NCI-H1436 (cell line): ENCODE measurements around the gene STXBP6.
"Not testable (repeated sequence)": the region's sequence is repeated elsewhere in the genome, so short reads cannot be mapped to it uniquely, and the experiment has no call there.

Experiments used
- DNase-seq: peaks from one replicate; lab custom pipeline; 2025; lab: John Stamatoyannopoulos, UW

STXBP6 gene

DNA sequence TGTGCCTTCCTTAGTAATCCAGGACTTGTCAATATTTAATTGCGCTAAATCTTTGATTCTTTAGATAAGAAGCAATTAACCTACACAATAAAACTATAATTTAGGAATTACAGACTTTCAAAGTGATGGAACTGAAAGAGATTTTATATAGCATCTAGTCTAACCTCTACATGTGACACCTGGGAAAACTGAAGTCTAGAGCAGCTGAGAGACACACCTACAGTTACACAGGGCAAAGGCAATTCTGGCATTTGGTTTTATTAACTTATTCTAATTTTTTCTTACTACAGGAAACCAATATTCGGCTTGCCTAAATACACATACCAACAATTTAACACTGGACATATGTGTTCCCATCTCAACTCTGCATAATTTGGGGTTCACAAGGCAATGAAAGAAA lies 196.5 kb downstream of the STXBP6 start:
- DNase-seq, result no peak

- no peak for DNase-seq
These were observed 197.5 kb downstream of the STXBP6 start for GRCh38 chr14:24852312-24853060.

- DNase-seq, result no peak
These were observed 198.1 kb downstream of the STXBP6 start for GRCh38 chr14:24851837-24852236.

GRCh38 chr14:24851406-24851805 lies 198.5 kb downstream of the STXBP6 start:
- DNase-seq, result no peak

- no peak for DNase-seq
These were observed 199.9 kb downstream of the STXBP6 start for GRCh38 chr14:24850072-24850471.

DNA sequence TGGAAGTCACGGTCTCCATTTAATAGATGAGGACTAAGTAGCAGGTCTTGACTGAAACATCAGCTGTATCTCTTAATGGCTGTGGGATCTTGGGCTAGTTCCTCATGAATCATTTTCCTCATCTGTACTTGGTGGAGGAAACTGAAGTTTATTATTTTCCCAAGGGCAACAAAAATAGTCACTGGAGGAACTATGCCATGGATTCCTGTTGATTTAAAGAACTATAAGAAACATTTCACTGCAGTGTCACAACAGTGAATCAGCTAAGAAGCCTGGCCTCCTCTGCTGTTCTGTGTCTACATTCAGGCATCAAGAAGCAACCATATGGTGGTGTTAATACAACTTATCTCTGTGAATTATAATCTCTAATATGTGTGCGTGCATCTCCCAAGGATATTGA lies 200.5 kb downstream of the STXBP6 start:
- no peak for DNase-seq

DNA sequence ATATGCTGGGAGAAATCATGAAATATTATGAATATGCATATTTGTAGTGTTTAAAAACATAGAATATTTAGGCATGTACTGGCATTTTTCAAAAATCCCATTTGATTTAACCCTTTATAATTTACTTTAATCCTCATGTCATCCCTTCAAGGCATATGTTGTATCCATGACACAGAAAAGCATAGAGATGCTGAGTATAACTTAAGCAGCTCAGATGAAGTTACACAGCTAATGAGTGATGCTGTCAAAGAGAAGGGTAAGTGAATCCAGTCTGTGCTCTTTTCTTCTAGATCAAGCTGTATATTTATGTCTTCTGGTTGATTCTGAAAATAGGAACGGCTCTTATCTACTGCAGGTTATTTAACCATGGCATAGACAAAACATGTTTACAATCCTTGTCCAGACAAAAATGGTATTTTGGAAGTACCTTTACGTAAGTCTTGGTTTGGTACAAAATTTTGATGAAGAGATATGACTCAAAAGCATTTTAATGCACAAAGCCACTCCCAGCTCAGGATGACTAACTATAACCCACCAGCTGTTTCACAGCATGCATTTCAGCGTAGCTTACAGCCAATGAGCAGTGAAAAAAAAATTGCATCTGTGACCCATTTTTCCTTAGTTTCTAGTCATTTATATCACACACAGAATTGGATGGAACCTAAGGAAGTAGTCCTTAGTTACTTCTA lies 201.7 kb downstream of the STXBP6 start:
- no peak for DNase-seq

DNA sequence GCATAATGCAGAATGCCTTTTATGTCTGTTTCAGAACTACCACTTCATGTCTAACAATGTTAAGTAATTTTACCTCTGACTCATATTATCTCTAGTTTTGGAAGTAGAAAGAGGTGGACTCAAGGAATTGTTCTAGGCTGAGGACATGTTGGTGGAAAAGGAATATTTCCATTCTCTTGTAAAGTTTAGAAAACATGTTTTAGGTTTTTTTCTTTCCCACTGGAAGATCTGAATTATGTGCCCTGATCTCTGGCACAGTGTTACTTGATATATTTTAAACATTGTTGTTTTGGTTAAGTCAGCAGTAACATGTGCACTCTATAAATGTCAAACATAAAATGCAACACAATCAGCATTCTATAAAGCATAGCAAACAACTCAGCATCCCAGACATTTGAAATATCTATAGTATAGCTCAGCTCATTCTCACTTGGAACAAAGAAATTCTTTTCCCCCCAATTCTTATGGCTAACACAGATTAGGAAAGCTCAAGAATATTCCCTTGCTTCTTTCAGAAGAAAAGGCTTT lies 202.3 kb downstream of the STXBP6 start:
- no peak for DNase-seq

DNA sequence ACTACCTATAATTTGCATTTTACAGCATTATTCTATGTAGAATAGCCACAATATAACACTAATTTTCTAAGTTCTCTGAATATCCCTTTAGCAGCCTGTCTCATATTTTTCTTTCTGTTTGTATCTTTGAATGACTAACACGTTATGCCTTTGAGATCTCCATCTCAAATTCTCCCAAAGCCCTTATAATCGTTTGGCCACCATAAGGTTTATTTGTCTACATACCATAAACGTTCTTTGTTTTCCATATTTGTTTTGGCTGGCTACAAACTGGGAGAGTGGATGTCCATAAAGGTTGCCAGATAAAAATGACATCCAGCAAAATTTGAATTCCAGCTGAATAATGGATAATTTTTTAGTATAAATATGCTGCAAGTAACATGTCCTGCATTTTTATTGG lies 203.7 kb downstream of the STXBP6 start:
- no peak for DNase-seq

DNA sequence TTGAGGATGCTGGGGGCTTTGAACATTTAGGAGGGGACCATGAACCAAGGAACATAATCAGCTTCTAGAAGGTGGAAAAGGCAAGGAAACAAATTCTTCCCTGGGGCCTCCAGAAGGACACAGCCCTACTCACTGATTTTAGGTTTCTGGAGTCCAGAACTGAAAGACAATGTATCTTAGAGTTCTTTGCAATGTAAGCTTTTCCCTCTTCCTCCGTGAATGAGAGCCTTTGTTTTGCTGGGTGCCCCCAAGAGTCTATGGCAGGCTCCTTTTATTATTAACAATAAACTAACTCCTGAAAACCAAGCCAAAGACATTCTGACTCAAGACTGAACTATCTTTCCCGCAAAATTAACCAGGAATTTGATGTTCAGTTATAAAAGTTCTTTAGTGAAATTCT lies 204.1 kb downstream of the STXBP6 start:
- DNase-seq, result no peak

GRCh38 chr14:24844011-24844410 lies 205.9 kb downstream of the STXBP6 start:
- DNase-seq, result no peak

- no peak for DNase-seq
These were observed 206.5 kb downstream of the STXBP6 start for GRCh38 chr14:24843494-24843893.

GRCh38 chr14:24840204-24840893 lies 209.6 kb downstream of the STXBP6 start:
- DNase-seq, result no peak

DNA sequence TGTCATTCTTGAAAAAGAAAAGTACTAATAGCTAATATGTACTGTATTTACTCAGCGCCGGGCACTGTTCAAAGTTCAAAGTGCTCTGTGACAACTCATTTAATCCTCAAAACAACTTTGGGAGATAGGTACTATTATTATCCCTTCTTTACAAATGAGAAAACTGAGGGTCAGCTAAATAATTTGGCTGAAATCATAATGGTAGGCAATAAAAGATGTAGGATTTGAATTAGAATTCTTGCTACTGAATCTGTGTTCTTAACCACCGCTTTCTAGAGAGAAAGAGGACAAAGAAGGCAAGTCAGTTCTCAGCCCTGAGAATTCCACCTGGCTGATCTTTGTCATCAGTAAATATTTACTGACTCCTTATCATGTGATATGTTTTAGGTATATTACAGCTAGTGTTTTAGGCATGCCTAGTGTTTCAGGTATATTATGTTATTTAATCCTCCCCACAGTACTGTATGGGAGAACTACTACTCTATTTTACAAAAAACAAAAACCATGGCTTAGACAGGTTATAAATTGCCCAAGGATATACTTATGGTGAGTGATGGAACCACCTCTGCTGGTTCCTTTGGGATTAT lies 210.2 kb downstream of the STXBP6 start:
- DNase-seq, result no peak

- DNase-seq, result no peak
These were observed 210.9 kb downstream of the STXBP6 start for GRCh38 chr14:24838945-24839616.

DNA sequence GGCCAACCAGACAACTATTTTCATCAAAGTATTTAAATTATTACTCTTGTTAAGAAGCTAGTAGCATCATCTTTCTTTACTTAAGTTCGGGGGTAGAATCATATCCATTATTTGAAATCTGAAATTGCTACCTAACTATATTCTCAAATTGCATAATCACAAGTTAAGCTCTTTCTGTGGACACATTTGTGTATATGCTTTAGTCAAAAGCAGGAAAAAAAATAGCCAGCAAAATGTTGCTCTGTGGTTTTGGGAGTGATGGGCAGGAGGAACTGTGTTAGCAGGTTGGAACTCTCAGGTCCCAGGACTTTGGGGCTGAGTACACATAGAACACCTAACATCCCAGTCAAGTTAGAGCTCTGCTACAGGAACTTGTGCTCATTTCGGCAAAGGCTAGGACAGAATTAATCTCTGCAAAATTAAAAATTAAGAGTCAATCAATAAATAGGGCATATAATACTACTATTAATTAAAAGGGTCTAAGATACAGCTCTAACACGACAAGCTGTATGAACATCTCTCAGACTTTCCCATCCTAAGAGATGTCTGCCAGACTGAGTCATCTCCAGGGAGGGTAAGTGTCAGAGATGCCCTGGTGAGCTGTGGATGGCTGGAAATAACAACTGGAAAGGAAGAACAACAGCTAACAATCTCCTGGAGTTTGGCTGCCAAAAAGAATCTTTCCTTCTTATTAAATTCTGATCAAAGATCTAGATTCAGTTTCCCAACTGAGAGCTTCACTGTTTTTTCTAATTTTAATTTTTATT lies 212.5 kb downstream of the STXBP6 start:
- no peak for DNase-seq

DNA sequence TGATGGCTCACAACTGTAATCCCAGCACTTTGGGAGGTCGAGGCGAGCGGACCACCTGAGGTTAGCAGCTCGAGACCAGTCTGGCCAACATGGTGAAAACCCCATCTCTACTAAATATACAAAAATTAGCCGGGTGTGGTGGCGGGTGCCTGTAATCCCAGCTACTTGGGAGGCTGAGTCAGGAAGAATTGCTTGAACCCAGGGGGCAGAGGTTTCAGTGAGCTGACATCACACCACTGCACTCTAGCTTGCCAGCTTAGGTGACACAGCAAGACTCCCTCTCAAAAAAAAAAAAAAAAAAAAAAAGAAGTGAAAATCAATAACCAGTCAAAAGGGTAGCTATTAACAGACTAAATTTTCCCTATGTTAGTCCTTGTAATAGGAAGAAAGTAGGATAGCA lies 213.6 kb downstream of the STXBP6 start:
- not testable (repeated sequence) for DNase-seq

DNA sequence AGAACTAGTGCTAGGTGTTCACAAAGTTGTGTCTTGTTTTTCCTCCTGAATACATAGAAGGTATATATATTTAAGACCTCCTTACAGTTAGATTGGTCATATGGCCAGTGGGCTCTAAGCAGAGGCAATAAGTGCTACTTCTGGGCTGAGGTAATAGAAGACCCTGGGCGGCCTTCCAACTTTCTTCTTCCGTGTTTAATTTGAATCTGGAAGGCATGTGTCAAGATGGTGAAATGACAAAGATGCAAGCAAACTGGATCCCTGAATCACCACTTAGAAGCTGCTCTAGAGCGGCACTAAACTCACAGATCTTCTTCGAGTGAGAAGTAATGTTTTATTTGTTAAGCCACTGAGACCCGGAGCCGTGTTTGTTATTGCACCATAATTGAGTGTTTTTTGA lies 215.0 kb downstream of the STXBP6 start:
- DNase-seq, result no peak

GRCh38 chr14:24833385-24833784 lies 216.6 kb downstream of the STXBP6 start:
- no peak for DNase-seq

DNA sequence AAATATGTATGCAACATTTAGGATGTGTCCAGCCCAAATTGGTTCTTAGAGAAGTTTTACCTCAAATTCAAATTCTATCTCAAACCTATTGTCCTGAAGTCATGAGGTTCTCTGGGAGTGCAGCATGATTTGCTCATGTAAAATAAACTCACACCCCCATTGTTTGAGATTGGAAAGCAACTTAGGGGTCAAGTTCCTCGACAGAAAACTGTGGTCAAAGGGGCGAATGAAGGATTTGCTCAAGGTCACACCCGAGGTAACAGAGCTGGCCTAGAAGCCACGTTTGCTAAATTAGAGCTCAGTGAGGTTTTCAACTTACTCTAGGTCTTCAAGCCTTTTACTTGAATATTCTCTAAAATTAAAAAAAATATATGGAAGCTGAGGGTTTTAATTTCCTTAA lies 218.3 kb downstream of the STXBP6 start:
- DNase-seq, result no peak

DNA sequence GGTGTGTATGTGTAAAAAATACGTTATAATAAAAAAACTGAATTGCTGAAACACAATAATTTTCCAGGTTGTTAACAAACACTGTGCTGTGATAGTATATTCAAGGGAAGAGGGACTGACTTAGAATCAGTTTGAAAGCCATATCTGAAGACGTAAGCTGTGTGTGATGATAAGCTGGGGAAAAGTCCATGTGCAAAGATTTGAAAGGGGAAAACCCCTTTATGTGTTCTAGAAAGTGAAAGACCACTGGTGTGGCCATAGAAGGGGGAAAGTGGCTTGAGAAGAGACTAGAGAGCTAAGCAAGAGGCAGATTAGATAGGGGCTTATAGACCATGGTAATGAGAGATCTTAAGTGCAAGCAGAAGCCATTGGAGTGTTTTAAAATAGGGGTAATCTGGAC lies 220.1 kb downstream of the STXBP6 start:
- no peak for DNase-seq
